ENCODE measurements around the gene RTTN.

GRCh38 chr18:69992776-69993175 lies 212.7 kb downstream of the RTTN start:
- TF ChIP-seq CTCF (IDR thresholded peaks at IDR 0.05), result no peak
- no peak for TF ChIP-seq EP300 (IDR thresholded peaks at IDR 0.05)
- TF ChIP-seq POLR2AphosphoS5 (IDR thresholded peaks at IDR 0.05), result no peak

All from gastroesophageal sphincter (tissue), 3 donors.